CD4-positive, alpha-beta T cell treated with Interleukin-21 for 1 hour (primary cell): ENCODE measurements around the gene ARHGEF26.

Experiments
- DNase-seq: peaks from one replicate; pipeline ENCODE4 v3.0.0-alpha.2; 2020

ARHGEF26 gene

DNA sequence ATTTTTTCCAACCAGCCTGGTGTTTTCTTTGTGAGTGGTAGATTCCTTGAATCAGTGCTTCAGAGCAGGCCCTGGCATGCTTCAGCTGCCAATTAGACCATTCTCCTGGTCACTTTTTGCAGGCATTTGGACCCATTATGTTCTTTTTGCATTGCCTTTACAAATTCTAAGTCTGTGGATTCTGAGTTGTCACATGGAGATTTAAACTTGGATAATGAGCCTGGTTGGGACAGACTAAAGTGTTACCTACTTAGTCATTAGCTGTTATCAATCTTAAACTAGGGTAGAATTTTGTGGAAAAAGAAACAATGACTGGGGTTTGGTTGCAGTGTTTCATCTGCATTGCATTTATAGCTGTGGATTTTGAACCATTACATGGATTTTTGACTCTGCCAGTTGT lies 40.6 kb downstream of the ARHGEF26 start:
- no peak for DNase-seq

DNA sequence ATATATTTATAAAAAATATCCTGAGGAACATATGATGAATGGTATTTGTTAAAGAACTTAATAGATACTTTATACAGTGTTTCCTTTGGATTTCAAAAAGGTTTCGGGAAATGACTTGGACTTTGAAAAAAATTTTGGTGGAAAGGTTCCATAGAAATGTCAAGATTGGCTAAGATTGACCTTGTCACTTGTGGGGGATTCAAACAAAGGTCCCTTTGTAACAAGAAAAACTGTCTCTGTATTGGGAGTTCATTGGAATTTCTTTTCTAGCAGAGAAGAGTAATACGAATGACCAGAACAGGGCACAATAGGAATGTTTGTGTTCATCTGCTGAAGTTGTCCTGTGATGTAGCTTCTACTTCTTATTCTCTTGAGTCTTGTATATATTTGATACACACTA lies 43.2 kb downstream of the ARHGEF26 start:
- DNase-seq, result no peak

DNA sequence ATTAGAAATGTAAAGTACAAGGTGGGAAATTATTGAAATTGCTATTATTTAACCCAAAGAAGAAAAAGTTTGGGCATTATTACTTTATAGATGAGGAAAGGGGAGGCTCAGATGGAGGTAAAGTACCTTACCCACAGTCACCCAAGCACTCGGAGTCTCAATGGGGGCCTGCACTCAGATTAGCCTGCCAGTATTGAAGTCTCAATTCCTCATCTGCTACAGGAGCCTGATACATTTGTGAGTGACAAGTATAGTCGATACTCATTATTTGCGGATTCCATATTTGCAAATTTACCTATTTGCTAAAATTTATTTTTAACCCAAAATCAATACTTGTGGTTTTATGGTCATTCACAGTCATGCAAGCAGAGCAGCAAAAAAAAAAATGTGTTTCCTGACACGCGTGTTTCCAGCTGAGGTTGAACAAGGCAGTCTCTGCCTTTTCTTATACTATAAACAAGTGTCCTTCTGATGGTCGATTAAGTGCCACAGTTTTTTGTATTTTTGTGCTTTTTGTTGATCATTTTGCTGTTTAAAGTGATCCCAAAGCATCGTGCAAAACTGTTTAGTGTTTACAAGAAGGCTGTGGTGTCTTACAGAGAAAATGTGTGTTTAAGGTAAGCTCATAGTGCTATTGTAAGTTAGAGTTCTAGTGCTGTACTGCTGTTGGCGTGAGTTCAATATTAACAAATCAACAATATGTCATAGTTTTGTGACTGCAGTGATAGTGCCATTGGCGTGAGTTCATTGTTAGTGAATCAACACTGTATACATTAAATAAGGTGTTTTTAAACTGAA lies 48.0 kb downstream of the ARHGEF26 start:
- DNase-seq, result no peak

DNA sequence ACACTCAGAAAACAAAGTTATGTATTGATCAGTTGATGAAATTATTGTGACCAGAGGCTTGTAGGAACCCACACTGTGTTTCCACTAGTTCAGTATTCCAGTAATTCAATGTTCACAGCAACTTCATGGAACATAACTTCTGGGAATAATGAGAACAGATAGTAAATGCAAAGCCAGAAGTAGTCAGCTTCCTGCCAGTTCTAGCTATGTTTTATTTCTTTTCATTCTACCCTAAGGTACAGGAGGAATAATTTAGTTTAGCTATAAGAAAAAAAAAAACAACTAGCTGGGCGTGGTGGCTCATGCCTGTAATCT lies 48.6 kb downstream of the ARHGEF26 start:
- no peak for DNase-seq

DNA sequence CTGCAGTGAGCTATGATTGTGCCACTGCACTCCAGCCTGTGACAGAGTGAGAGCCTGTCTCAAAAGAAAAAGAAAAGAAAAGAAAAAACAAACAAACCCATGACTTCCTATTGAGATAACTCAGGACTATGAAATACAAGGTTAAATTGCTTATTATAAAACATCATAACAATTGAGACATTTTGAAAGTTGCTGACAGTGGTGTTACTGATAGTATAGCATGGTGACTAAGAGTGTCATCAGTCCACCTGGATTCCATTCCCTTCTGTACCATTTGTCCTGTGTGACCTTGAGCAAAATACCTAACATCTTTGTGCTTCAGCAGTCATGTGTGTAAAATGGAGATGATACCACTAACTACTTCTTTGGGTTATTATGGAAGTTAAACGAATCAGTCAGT lies 49.1 kb downstream of the ARHGEF26 start:
- DNase-seq, result no peak

DNA sequence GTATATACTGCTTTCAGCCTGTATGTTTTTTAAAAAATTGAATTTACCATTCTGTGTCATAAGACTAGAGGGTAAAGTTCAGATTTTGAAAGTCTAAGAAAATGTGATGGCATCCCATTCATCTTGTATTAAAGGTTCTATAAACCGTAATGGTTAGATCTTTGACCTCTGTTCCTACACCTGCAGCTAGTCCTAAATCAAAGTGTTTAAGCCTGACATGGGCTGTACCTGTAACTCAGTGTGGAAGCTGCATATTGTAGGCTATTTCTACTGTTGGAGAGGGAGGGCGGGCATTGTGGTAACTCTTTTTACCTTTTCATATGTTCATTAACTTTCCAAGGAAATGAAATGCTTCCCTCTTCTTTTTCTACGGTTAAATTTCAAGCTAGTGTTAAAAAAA lies 53.9 kb downstream of the ARHGEF26 start:
- DNase-seq, result no peak

DNA sequence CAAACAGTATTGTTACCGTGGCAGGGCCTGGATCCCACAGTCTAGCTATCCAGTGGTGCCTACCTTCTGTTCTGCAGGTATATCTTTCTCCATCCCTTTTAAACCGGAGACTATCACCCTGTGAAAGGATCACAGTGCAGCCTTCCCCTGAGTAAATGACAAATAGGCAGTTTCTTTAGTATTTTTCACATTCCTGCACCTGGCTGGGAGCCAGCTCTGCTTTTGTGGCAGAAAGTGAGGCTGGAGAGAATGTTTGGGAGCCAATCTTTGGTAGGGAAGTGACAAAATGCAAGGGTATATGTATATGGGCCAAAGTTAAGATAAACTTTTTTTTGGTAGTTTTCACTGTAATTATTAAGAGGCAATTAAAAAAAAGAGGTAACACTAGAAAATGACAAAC lies 54.8 kb downstream of the ARHGEF26 start:
- DNase-seq, result no peak

DNA sequence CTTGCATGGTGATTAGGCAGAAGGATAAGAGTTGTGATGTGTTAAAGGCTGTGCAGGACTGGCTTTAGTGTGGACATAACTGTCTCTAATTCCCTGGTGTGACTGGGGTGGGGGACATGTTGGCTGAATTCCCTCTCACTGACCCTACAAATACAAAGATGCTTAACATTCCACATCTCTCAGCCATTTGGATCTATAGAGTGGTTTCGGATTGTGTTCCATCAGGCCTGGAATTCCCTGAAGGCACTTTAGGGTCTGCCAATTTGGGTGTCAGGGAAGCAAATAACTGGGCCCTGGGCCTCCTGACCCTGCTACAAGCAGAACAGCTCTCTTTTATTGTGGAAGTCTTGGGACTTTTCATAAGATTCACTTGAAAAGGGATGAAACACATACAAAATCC lies 56.2 kb downstream of the ARHGEF26 start:
- no peak for DNase-seq

DNA sequence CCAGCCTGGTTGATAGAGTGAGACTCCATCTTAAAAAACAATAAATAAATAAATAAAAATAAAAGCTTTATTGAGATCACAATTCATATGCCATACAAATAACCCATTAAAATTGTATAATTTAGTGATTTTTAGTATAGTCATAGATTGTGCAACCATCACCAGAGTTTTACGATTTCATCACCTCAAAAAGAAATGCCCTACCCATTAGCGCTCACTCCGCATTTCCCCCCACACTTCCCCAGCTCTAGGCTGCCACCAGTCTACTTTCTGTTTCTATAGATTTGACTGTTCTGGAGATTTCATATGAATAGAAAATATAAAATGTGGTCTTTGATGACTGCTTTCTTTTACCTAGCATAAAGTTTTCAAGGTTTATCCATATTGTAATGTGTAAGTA lies 57.0 kb downstream of the ARHGEF26 start:
- DNase-seq, result no peak

DNA sequence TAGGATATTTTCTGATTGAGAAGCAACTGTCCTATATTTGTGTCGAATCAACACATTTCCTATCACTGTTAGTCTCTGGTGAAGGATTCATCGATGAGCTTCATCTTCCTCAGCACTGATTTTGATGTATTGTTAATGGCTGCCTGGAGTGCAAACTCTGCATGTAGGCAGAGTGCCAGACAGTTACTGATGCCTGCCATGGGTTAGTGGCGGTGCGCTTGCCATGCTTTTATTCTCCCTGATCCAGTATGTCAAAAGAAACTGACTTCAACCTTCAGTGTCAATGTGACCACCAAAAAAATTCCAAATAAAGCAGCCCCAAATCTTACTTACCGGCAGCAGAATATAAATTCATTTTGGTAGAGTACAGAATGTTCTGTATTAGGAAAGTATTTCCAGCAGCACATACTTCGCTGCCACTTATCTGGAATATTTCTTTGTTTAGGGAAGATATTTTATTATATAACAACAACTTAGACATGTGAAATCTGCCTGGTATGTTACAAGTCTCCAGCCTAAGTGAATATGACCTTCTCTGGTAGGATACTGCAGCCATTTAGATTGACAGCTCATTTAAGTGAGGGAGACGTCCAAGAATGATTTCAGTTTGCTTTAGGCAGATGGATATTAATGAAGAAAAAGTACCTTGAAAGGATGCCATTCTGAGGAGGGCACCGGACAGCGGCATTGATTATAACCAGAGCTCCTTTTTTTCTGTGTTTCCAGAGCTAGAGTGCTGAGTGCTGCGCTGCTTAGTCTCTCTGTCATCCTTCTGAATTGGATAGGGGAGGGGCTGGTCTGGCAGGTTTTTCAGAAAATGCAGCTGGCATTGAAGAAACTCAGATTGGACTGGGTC lies 59.9 kb downstream of the ARHGEF26 start:
- DNase-seq, result no peak

DNA sequence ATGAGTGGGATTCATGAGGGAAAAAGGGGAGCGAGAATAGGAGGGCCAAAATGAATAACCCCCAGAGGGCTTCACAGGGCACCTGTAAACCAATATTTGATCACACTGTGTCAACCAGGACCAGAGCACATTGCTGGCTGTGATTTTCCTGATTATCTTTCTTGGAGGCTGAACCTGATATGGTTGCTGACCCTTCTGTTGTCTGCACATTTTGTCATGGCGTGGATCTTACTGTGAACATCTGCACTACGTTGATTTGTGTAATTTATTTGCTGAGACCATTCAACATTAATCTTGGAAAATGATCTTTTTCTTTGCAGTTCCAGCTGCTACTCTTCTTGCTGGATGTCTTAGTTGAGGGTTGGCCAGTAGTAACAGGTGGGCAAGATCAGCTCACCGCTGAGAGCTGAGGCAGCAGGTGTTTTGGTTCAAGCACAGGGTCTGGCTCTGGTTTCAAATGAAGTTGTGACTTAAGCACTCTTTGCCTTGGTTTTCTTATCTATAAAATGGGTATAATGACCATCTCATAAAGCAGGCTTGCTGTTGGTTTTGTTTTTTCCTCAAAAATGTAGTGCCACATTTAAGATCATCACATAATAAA lies 61.2 kb downstream of the ARHGEF26 start:
- DNase-seq, result no peak

DNA sequence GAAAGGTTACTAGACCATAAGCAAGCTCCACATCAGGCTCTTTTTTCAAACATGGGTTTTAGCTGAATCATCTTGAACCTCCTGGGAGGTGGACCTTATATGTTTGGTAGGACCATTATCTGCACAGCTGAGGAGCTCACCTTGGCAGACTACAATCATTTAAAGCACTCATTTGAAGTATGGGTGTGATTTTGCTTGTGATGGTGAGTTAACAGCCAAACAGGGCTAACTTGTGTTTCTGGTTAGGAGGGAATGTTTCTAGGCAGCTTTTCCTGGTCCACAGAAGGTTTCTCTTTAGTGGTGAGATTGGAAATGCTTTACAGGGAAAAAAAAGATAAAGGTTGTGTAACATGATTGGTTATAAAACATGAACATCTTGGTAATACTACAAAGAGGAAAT lies 61.8 kb downstream of the ARHGEF26 start:
- DNase-seq, result no peak

DNA sequence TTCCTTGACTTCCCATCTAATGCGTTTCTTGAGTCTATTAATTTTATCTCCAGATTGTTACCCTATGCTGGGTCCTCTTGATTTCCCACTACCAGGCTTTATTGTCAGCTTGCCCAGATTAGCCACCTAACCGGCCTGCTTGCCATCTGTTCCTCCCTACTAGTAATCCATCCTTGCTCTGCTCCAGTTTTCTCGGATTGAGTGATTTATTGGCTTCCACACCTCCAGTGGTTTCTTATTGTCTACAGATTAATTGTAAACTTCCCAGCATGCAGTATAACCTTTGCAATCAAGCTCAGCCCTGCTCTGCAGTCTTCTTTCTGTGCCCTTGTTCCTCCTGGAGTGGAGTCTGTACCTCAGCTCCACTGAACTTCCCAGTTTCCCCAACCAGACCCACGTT lies 63.4 kb downstream of the ARHGEF26 start:
- DNase-seq, result no peak

DNA sequence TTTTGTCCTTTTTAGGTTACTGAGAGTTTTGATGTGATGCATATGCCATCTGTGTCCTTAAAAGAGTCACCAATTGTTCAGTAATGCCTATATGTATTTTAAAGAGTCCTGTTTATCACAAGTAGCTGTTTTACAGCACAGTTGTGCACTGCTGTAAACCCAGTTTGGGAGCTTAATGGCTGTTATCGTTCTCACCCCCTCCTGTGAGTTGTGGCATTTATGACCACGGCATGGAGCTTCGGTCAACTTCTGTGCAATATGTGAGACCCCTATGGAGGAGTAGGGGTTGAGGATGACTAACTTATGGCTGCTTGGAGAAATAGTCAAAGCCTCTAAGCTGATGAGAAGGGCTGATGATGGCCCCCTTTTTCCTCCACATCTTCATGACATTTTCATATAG lies 67.2 kb downstream of the ARHGEF26 start:
- no peak for DNase-seq

DNA sequence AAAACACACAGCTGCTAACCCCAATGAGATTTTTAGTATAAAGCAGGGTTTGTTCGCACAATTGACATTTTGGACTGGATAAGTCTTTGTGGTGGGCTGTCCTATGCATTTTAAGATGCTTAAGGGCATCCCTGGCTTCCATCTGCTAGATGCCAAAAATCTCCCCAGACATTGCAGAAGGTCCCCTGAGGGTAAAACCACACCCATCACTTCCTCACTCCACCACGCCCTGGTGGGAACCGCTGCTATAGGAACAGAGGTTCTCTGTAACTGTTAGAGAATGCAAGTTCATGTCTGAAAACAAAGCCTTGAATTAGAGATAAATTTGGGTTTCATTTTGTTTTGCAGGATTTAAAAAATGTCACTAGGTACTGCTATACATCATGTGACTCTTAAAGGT lies 67.7 kb downstream of the ARHGEF26 start:
- no peak for DNase-seq

DNA sequence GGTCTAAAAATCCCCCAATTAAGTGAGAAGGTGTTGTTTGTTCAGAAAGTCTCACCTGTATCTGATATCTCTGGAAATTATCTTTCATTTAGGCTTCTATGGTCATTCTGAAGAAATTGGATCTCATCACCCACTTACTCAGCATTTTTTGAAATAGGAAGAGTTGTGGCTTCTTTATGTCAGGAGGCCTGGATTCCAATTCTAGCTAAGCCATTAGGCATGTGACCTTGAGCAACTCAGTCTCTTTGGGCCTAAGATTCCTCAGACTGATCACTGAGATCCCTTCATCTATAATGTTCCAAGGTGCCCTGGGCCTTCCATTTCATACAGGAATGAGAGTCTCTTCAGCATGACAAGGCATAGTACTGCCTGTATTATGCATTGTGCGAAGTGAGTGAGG lies 70.3 kb downstream of the ARHGEF26 start:
- no peak for DNase-seq

DNA sequence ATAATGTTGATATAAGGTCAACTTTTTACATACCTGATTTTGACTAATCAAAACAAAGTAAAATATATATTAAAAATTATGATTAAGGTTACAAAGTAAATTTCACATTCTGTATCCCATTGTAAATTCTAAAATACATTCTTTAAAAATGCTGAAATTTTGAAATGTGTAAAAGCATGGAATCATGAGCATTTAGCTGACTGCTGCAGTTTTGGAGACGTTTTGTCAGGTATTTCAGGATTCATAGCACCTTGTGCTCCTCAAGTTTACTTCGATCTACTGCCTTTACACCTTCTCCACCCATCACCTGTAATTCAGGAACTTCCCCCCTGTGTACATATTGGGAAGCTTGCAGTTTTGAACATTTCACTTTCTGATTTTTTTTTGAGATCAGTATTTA lies 71.0 kb downstream of the ARHGEF26 start:
- DNase-seq, result no peak

DNA sequence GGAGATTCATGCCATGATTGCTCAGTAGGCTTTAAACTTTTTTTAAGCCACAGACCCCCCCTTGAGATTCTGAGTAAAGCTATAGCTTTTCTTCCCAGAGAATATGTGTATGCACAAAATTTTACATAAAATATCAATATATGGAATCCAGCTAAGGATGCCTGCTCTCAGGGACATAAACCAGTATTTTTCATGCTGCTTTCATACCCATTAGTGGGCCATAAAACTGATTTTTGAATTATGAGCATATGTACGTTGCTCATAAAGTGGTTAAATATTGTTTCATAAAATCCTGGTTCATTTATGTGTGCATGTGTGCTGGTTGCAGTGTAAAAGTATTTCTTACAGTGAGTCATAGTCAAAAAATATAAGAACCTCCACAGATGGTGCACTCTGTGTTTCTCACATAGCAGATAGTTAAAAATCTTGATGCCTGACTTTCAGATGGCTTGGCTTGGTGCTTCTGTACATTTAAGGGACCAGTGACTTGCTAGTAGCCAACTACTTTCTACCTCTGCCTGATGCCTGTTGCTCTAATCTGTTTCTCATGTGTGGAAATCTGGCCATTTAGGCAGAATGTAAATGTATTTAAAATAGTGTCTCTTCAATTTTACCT lies 71.9 kb downstream of the ARHGEF26 start:
- DNase-seq, result no peak

DNA sequence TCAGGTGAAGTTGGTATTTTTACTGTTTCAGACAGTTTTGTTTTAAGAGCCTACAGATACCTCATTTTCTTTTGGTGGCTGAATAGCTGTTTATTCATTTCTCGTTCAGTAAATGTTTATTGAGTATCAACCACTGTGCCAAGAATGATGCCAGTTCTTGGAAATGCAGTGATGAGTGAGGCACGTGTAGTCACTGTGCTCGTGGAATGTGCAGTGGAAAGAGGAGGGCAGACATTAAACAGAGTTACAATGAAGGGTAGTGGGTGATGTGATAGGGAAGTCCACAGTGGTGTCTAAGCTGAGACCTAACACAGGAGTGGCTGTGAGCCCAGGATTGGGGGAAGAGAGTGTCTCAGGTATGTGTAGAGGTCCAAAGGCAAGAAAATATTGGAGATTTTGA lies 73.7 kb downstream of the ARHGEF26 start:
- no peak for DNase-seq

DNA sequence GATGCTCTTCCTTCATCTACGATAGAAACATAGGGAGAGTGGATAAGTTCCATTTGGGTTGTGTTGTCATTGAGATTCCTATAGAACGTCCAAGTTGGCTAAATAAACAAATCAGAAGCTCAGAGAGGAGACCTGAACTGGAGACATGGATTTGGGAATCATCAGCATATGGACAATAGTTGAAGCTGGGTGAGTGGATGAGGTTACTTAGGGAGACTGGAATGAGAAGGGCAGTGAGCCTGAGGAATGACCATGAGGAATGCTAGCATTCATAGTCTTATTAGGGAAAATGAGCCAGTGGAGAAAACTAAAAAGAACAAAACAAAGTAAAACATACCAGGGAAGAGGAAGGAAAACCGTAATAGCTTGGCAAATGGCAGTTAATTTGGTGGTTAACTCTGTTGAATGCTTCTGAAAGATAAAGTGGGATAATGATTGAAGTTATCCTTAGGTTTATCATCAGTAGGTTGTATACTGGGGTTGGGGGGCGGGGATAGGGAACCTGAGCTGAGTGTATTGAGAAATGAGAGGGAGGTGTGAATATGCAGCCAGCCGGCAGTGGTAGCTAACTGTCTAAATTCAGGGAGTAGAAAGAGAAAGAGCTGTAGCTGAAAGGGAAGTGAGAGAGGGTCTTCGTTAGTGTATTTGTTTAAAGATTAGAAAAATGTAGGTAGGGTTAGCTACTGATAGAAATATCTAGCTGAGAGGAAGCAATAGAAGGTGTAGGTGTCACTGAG lies 74.6 kb downstream of the ARHGEF26 start:
- DNase-seq, result no peak

DNA sequence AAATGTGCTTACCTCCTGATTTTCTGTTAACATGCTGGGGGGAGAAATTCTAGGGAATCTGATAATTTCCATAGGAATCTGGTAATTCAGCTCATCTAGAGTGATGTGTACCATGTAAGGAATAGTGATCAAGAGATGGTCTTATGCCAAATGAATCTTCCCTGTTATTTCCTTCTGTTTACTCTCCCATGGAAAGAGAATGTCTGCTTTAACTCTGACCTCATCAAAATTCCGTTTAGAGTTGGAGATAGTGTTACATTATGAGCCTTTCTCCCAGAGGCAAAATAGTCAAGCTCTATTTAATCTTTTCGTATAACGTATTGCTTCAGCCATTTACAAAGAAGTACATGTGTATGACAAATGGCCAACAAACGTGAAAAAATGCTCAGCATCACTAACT lies 76.6 kb downstream of the ARHGEF26 start:
- no peak for DNase-seq

DNA sequence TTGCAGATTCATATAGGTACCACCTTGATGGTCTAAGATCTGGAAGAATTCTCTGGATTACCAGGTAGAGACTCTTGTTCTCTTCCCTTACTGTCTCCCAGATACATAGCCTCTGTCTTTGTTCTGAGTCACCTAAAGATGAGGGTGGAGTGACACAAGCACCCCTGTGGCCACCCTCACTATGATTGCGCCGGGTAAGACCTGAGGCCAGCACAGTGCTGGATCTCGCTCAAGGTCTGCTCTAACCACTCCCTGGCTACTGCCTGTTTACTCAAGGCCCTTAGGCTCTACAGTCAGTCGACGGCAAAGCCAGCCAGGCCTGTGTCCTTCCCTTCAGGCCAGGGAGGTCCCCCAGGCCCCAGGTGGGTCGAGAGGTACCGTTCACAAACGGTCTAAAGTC lies 88.3 kb downstream of the ARHGEF26 start:
- DNase-seq, result no peak

DNA sequence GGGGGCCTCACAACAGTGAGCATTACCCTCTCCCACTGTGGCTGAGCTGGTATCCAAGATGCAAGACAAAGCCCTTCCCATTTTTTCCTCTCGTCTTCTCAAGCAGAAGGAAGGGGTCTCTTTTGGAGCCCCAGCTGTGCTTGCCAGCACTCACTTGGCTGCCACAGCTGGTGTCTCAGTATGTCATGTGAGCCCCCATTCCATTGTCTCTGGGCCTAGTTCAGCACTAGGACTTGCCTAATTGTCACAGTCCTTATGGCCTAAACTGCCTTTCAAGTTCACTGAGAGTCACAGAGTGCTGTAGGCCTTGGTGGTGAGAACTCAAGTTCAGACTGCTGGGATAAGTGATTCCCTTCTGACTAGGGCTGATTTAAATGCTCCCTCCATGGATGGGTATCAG lies 89.8 kb downstream of the ARHGEF26 start:
- DNase-seq, result no peak
